ENCODE results near the gene GNG7. TPM values are rescaled to one million over a fixed set of nuclear protein-coding genes. Genes with fewer than 3 reads are reported as not detected.

GNG7 gene
- total and polyA plus RNA-seq, 10 of the 15 experiments (the other 5 are each of a cell fraction or from before 2014, with no cell fraction given), result 1.9 to 13.6 (median 6.5) TPM

GRCh38 chr19:2624537-2625091 lies 77.9 kb downstream of the GNG7 start (continued):
- TF ChIP-seq ZNF592 (IDR thresholded peaks at IDR 0.05) (no peak), ZBED1 (IDR thresholded peaks at IDR 0.05; ENCODE audit: borderline replicate concordance) (no peak), HDAC6 (IDR thresholded peaks at IDR 0.05; ENCODE audit: unreplicated experiment) (no peak), ZZZ3 (IDR thresholded peaks at IDR 0.05; ENCODE audit: control insufficient read depth, insufficient read length, low read depth) (no peak), SP1 (IDR thresholded peaks at IDR 0.05; ENCODE audit: low read depth, low read length) (no peak), CBX5 (IDR thresholded peaks at IDR 0.05; ENCODE audit: low read depth) (no peak), IRF4 (IDR thresholded peaks at IDR 0.05; ENCODE audit: low read depth, low read length) (no peak), ZNF207 (IDR thresholded peaks at IDR 0.05; ENCODE audit: borderline replicate concordance) (no peak), ESRRA (IDR thresholded peaks at IDR 0.05; ENCODE audit: low read length) (no peak), STAT1 (conservative IDR thresholded peaks at IDR 0.05) (no peak), KLF5 (IDR thresholded peaks at IDR 0.05; ENCODE audit: partially characterized antibody) (no peak), KAT2A (conservative IDR thresholded peaks at IDR 0.05; ENCODE audit: control insufficient read depth, low read depth, low read length) (no peak), HDAC2 (IDR thresholded peaks at IDR 0.05) (no peak), NR2C2 (IDR thresholded peaks at IDR 0.05; ENCODE audit: borderline replicate concordance, control insufficient read depth, insufficient read length, low read depth) (no peak), WRNIP1 (IDR thresholded peaks at IDR 0.05; ENCODE audit: borderline replicate concordance, low read depth, low read length) (no peak), RELB (IDR thresholded peaks at IDR 0.05; ENCODE audit: low read depth) (0 out of 2 replicates have a peak, but pooled peaks have one; percentile 50), FOXM1 (IDR thresholded peaks at IDR 0.05; ENCODE audit: low read depth, low read length) (no peak), USF1 (IDR thresholded peaks at IDR 0.05; ENCODE audit: borderline replicate concordance, extremely low read length, insufficient read depth, low read depth, low read length) (no peak), CEBPB (IDR thresholded peaks at IDR 0.05; ENCODE audit: borderline replicate concordance in 1 of 2, low read depth in 2 of 2, low read length in 2 of 2) (no peak), CHD1 (IDR thresholded peaks at IDR 0.05; ENCODE audit: low read depth, low read length) (no peak), ASH2L (IDR thresholded peaks at IDR 0.05; ENCODE audit: borderline replicate concordance, low read depth) (no peak), CREM (IDR thresholded peaks at IDR 0.05; ENCODE audit: low read depth) (no peak)
- TF ChIP-seq, protein P1, sequence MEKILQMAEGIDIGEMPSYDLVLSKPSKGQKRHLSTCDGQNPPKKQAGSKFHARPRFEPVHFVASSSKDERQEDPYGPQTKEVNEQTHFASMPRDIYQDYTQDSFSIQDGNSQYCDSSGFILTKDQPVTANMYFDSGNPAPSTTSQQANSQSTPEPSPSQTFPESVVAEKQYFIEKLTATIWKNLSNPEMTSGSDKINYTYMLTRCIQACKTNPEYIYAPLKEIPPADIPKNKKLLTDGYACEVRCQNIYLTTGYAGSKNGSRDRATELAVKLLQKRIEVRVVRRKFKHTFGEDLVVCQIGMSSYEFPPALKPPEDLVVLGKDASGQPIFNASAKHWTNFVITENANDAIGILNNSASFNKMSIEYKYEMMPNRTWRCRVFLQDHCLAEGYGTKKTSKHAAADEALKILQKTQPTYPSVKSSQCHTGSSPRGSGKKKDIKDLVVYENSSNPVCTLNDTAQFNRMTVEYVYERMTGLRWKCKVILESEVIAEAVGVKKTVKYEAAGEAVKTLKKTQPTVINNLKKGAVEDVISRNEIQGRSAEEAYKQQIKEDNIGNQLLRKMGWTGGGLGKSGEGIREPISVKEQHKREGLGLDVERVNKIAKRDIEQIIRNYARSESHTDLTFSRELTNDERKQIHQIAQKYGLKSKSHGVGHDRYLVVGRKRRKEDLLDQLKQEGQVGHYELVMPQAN (conservative IDR thresholded peaks at IDR 0.05), result no peak

Data from GM12878 (cell line).